IPS-20b (cell line): ENCODE measurements around the gene CPM.
A peak's percentile ranks its signal among the peaks of the same experiment; 100 is the strongest.
"Not testable (repeated sequence)": the region's sequence is repeated elsewhere in the genome, so short reads cannot be mapped to it uniquely, and the experiment has no call there.

Experiments used
- H3K27ac ChIP-seq: one replicate; pipeline ENCODE4 v1.5.1; 2013; ENCODE audit warnings: low read length
- H3K27me3 ChIP-seq: 2 replicates; pipeline ENCODE4 v1.6.1; 2013; ENCODE audit warnings: mild to moderate bottlenecking, low read length, inconsistent platforms; ENCODE audit not compliant: insufficient read depth
- H3K36me3 ChIP-seq: 2 replicates; pipeline ENCODE4 v1.6.1; 2013; ENCODE audit warnings: low read depth, mild to moderate bottlenecking, inconsistent platforms, low read length, moderate library complexity; ENCODE audit not compliant: insufficient read depth
- H3K4me1 ChIP-seq: 2 replicates; pipeline ENCODE4 v1.6.1; 2013; ENCODE audit warnings: mild to moderate bottlenecking, control low read depth, inconsistent platforms, low read length, moderate library complexity; ENCODE audit not compliant: insufficient read depth
- H3K4me3 ChIP-seq: 2 replicates; pipeline ENCODE4 v1.5.1; 2013; ENCODE audit warnings: mild to moderate bottlenecking, low read length, inconsistent platforms
- H3K9ac ChIP-seq: 2 replicates; pipeline ENCODE4 v1.6.1; 2013; ENCODE audit warnings: low read depth, mild to moderate bottlenecking, inconsistent platforms, low read length, moderate library complexity
- H3K9me3 ChIP-seq: 2 replicates; pipeline ENCODE4 v1.6.1; 2013; ENCODE audit warnings: mild to moderate bottlenecking, low read depth, low read length, inconsistent platforms; ENCODE audit not compliant: insufficient read depth

The CPM gene

DNA sequence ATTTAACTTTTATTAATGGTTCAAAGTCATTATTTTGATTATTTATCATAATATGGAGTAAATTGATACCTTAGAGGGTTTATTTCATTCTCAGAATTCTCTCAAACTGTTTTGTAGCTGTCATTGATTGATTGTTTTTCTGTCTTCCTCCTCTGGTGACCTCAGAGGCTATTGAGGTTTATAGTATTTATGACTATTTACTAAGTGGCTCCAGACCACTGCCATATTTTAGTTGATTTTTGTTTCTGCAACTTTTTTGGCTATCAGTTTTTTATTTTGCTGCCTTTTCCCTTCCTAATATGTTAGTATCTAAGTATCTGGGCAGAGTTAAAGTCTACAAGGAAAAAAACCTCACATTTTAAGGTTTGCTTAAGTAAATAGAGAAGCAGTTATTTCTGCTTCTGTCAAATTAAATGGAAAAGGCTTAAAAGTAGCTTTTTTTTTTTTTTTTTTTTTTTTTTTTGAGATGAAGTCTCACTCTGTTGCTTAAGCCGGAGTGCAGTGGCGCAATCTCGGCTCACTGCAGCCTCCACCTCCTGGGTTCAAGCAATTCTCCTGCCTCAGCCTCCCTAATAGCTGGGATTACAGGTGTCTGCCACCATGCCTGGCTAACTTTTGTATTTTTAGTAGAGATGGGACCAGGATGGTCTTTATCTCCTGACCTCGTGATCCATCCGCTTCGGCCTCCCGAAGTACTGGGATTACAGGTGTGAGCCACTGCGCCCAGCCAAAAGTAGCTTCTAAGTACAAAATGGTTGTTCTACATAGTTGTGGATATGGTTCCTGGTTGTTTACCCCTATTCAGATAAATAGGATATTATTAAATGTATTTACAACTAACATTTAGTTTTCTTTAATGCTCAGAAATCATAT, 116.8 kb downstream of the CPM start:
- H3K27me3 ChIP-seq = no peaks in the 10 kb centered on the region
- H3K4me3 ChIP-seq = no peak overlapping the region

DNA sequence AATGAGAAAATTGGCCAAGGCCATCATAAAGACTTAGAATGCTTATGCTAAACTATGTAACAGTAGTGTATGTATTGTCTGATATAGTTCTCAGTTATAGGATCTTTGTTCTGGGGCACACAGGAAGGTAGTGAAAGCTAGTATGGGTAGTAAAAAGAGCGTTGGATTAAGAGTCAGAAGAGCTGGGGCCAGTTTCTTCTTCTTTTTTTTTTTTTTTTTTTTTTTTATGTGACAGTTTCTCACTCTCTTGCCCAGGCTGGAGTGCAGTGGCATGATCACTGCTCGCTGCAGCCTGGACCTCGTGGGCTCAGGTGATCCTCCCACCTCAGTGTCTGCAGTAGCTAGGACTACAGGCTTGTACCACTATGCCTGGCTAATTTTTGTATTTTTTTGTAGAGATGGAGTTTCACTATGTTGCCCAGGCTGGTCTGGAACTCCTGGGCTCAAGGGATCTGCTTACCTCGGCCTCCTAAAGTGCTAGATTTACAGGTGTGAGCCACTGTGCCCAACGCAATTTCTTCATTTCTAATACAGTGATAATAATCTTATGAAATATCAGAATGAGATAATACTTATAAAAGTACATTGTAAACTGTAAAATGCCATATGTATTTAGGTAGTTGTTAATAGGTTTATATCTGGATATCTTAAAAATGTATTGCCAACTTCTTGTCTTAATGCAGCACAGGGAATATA, 117.6 kb downstream of the CPM start:
- H3K9ac ChIP-seq = no peak overlapping the region
- H3K27ac ChIP-seq = no peak overlapping the region
- peaks cover 95% of the 10 kb centered on the region for H3K36me3 ChIP-seq
- H3K9me3 ChIP-seq = no peaks in the 10 kb centered on the region
- no peaks in the 10 kb centered on the region for H3K27me3 ChIP-seq
- no peaks in the 10 kb centered on the region for H3K4me1 ChIP-seq
- no peak overlapping the region for H3K4me3 ChIP-seq

More for the DNA sequence above, 116.8 kb downstream of the CPM start:
- Histone ChIP-seq H3K9ac (no peak overlapping the region), H3K4me1 (no peaks in the 10 kb centered on the region), H3K27ac (no peak overlapping the region), H3K36me3 (peaks cover 96% of the 10 kb centered on the region), H3K9me3 (no peaks in the 10 kb centered on the region)

DNA sequence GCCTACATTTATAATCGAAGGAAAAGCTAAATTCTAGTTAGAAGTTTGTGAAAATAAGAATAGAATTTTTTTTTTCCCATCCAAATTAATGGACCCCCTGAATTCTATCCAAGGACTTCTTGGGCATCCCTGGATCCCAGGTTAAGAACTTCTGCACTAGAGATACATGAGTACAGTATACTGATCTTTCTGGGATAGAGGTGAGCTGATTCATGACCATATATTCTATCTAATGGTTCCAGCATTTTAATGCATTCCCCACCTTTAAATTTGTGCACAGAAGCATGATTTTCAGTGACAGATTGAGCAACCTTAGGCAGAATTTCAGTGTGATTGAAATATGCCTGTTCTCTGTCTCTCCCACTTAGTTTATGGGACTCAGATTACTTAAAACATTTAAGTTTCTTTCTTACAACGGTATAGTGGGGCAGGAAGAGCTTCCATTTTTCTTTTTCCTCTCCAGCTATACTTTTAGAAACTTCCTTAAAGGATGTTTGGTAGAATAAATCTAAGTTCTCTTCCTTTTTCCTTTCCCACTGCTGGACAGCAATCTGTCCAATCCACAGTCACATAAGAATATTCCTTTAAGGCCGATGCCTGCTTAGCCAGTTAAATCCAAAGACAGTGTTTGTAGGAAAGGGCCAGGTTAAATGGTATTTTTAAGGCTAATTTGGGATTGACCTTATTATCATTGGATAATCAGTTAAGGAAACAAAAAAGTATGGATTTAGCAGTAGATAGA, 118.3 kb downstream of the CPM start:
- no peaks in the 10 kb centered on the region for H3K9me3 ChIP-seq
- H3K9ac ChIP-seq = no peak overlapping the region
- H3K36me3 ChIP-seq = peaks cover 94% of the 10 kb centered on the region
- no peak overlapping the region for H3K4me3 ChIP-seq
- H3K27ac ChIP-seq = no peak overlapping the region
- no peaks in the 10 kb centered on the region for H3K27me3 ChIP-seq
- no peaks in the 10 kb centered on the region for H3K4me1 ChIP-seq

DNA sequence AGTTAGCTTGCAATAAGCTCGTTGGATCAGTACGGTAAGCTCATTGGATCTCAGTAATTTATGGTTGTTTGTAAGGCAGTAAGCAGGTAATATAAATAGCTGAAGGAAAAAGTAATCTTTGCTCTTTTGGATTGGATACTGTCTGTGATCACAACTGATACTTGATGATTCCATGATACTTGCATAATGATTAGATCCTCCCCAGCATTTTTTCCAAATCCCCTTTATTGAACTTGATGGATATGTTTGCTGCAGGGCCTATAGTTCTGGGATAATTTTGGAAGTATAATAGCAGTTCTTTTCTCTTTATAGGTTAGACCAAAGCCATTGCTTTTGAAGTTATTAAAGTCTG, 119.8 kb downstream of the CPM start:
- H3K9ac ChIP-seq = no peak overlapping the region
- no peak overlapping the region for H3K27ac ChIP-seq
- no peak overlapping the region for H3K4me3 ChIP-seq
- H3K9me3 ChIP-seq = no peaks in the 10 kb centered on the region
- H3K27me3 ChIP-seq = no peaks in the 10 kb centered on the region
- no peaks in the 10 kb centered on the region for H3K4me1 ChIP-seq
- H3K36me3 ChIP-seq = peaks cover 86% of the 10 kb centered on the region

DNA sequence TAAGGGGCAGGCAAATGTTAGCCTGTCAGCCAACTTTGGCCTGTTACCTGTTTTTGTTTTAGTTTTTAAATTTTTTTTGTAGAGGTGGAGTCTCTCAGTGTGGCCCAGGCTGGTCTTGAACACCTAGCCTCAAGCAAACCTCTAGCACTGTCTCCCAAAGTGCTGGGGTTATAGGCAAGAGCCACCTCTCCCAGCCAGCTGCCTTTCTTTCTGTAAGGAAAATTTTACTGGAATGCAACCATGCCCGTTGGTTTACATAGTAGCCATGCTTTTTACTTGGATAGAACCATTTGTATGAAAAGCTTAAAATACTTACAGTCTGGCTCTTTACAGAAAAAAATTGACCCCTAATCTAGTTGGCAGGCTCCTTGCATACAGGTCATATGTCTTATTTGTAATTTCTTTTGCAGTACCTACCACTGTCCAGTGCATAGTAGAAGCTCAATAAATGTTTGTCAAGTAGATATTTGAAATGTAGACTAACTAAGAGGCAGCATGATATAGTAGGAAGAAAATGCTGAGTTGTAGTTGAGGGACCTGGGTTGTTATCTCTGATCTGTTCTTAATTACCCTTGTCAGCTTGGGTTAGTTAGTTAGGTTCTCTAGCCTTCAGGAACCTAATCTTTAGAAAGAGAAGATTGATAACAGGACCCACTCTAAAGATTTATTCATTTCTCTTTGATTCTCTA, 120.3 kb downstream of the CPM start:
- peaks cover 81% of the 10 kb centered on the region for H3K36me3 ChIP-seq
- H3K27me3 ChIP-seq = no peaks in the 10 kb centered on the region
- H3K4me1 ChIP-seq = no peaks in the 10 kb centered on the region
- H3K9me3 ChIP-seq = no peaks in the 10 kb centered on the region
- H3K27ac ChIP-seq = no peak overlapping the region
- H3K9ac ChIP-seq = no peak overlapping the region
- H3K4me3 ChIP-seq = no peak overlapping the region

DNA sequence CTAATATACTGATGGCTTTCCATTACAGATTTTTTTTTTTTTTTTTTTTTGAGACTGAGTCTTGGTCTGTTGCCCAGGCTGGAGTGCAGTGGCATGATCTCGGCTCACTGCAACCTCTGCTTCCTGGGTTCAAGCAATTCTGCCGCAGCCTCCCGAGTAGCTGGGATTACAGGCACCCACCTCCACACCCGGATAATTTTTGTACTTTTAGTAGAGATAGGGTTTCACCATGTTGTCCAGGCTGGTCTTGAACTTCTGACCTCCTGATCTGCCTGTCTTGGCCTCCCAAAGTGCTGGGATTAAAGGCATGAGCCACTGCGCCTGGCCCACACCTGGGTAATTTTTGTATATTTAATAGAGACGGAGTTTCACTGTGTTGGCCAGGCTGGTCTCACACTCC, 121.4 kb downstream of the CPM start:
- not testable (repeated sequence) for H3K9me3 ChIP-seq, H3K27me3 ChIP-seq, H3K27ac ChIP-seq, H3K9ac ChIP-seq, H3K4me1 ChIP-seq, H3K4me3 ChIP-seq
- peaks cover 72% of the 10 kb centered on the region for H3K36me3 ChIP-seq

DNA sequence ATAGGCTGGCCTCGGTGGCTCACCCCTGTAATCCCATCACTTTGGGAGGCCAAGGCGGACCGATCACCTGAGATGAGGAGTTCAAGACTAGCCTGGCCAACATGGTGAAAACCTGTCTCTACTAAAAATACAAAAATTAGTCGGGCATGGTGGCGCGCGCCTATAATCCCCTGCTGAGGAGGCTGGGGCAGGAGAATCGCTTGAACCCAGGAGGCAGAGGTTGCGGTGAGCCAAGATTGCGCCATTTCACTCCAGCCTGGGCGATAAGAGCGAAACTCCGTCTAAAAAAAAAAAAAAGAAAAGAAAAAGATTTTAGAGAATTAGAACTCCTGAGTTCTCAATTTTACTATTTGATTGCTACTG, 123.0 kb downstream of the CPM start:
- H3K9me3 ChIP-seq, H3K27me3 ChIP-seq, H3K27ac ChIP-seq, H3K9ac ChIP-seq, H3K4me1 ChIP-seq: not testable (repeated sequence)
- peak overlapping the region; percentile 94 for H3K4me3 ChIP-seq
- peaks cover 56% of the 10 kb centered on the region for H3K36me3 ChIP-seq

DNA sequence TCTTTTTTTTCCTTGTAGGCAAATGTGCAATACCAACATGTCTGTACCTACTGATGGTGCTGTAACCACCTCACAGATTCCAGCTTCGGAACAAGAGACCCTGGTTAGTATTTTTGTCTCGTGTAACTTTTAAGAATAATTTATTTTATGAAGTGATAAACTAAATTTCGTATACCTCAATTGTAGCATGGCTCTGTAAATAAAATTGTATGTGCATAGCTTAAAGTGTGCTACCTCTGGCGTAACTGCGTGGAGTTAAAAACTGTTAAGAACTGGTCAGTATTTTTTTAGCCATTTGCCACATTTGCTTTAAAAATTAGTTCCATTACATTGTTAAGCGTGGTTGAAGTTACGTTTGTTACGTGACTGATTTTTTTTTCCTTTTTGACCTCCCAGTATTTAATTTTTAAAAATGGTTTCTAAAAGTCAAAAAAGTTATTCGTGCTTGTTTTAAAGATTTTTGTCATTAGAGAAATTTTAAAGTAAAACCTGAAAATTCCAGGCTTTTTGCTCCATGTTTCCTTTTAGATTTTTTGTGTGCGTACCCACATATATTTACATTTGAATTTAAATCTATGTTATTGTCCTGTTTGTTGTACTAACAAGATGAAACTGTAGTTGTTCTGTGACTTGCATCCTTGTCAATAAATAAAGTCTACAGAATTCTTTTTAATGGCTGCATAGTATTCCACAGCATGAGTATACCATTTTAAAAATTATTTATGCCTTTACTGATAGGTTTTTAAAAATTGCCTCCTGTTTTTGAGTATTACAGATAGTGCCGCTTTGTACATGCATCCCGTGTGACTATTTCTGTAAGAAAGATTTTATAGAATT, 123.6 kb downstream of the CPM start:
- Histone ChIP-seq H3K27me3 (no peaks in the 10 kb centered on the region), H3K4me3 (peak overlapping the region; percentile 94), H3K9ac (peak overlapping the region; percentile 100), H3K27ac (no peak overlapping the region), H3K9me3 (no peaks in the 10 kb centered on the region), H3K4me1 (peaks cover 11% of the 10 kb centered on the region), H3K36me3 (peaks cover 50% of the 10 kb centered on the region)

DNA sequence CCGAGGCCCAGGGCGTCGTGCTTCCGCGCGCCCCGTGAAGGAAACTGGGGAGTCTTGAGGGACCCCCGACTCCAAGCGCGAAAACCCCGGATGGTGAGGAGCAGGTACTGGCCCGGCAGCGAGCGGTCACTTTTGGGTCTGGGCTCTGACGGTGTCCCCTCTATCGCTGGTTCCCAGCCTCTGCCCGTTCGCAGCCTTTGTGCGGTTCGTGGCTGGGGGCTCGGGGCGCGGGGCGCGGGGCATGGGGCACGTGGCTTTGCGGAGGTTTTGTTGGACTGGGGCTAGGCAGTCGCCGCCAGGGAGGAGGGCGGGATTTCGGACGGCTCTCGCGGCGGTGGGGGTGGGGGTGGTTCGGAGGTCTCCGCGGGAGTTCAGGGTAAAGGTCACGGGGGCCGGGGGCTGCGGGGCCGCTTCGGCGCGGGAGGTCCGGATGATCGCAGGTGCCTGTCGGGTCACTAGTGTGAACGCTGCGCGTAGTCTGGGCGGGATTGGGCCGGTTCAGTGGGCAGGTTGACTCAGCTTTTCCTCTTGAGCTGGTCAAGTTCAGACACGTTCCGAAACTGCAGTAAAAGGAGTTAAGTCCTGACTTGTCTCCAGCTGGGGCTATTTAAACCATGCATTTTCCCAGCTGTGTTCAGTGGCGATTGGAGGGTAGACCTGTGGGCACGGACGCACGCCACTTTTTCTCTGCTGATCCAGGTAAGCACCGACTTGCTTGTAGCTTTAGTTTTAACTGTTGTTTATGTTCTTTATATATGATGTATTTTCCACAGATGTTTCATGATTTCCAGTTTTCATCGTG, 124.4 kb downstream of the CPM start:
- H3K36me3 ChIP-seq = peaks cover 42% of the 10 kb centered on the region
- H3K4me3 ChIP-seq = peak overlapping the region; percentile 94
- H3K27ac ChIP-seq = peak overlapping the region; percentile 100
- H3K9ac ChIP-seq = peak overlapping the region; percentile 100
- no peaks in the 10 kb centered on the region for H3K27me3 ChIP-seq
- H3K9me3 ChIP-seq = no peaks in the 10 kb centered on the region
- H3K4me1 ChIP-seq = peaks cover 12% of the 10 kb centered on the region

DNA sequence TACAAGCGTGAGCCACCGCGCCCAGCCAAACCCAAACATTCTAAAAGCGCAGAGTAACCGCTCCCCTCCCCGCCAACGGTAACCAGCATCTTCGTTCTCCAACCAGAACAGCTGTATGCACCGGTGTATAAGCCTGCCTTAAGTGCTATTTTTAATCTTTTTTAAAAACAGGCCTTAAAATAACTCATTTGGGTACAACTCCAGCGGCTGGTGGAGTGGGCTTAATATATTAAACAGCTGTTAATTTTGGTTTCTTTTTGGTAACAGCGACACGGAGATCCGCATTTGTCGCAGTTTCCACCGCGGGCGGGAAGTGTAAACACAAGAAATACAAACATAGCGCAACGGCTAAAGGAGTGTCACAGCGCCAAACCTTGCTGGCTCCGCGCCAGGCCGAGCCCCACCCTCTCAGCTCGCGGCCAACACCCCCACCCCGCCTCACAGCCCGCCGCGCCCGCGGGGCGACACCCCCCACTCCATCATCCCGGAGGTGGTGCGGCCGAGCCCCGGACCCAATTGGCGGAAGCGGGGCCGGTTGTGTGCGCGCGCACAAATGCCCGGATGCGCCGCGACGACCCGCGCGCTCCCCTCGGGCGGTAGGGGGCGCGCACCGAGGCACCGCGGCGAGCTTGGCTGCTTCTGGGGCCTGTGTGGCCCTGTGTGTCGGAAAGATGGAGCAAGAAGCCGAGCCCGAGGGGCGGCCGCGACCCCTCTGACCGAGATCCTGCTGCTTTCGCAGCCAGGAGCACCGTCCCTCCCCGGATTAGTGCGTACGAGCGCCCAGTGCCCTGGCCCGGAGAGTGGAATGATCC, 125.2 kb downstream of the CPM start, which contains the start of gene MDM2:
Gene MDM2 (plus strand): TSS at position 602 of the 812 bp plus-strand sequence. CDS start 301 bp downstream, outside the sequence.
- no peaks in the 10 kb centered on the region for H3K9me3 ChIP-seq
- peak within 1 kb of the TSS; percentile 100 for H3K9ac ChIP-seq
- H3K4me3 ChIP-seq = peak within 1 kb of the TSS; percentile 94

More for the DNA sequence above, 125.2 kb downstream of the CPM start, which contains the start of gene MDM2:
- peaks cover 12% of the 10 kb centered on the region for H3K4me1 ChIP-seq
- no peaks in the 10 kb centered on the region for H3K27me3 ChIP-seq
- peaks cover 34% of the 10 kb centered on the region for H3K36me3 ChIP-seq
- peak within 1 kb of the TSS; percentile 100 for H3K27ac ChIP-seq
